Kidney (tissue), 14 donors: Measurements from ENCODE around the gene TIPRL. TPM values are rescaled to one million over a fixed set of nuclear protein-coding genes. Genes with fewer than 3 reads are reported as not detected.
"Not testable (repeated sequence)": the region's sequence is repeated elsewhere in the genome, so short reads cannot be mapped to it uniquely, and the experiment has no call there.

Experiments
- DNase-seq, 5 donors: peaks; one replicate each; pipeline ENCODE4 v3.0.0-alpha.2; 2013 to 2020
- FAIRE-seq: peaks from 2 replicates; lab custom pipeline; 2012; peaks lifted over from hg19 to GRCh38; lab: Jason Lieb, UNC
- H3K27ac ChIP-seq, 2 donors: one replicate each; pipeline ENCODE4 v1.7.0; 2013; ENCODE audit warnings: low read depth in 2 of 2, low read length in 2 of 2, inconsistent platforms in 1 of 2
- H3K27me3 ChIP-seq: one replicate; pipeline ENCODE4 v1.7.1; 2013; ENCODE audit warnings: low read length, inconsistent platforms; ENCODE audit not compliant: control insufficient read depth, insufficient read depth
- H3K36me3 ChIP-seq, 3 donors: one replicate each; pipeline versions ENCODE4 v1.7.0 to v1.7.1; 2013; ENCODE audit warnings: low read length in 3 of 3, control low read depth in 1 of 3, inconsistent platforms in 1 of 3; ENCODE audit not compliant: insufficient read depth in 3 of 3, control insufficient read depth in 2 of 3
- H3K4me1 ChIP-seq, 3 donors: one replicate each; pipeline versions ENCODE4 v1.7.0 to v1.7.1; 2013; ENCODE audit warnings: low read length in 3 of 3, inconsistent platforms in 1 of 3, low read depth in 1 of 3; ENCODE audit not compliant: control insufficient read depth in 2 of 3, insufficient read depth in 2 of 3
- H3K4me3 ChIP-seq, 3 donors: one replicate each; pipeline versions ENCODE4 v1.7.0 to v1.8.1; 2013; ENCODE audit warnings: low read length in 3 of 3, control low read depth in 1 of 3, inconsistent platforms in 1 of 3
- H3K9ac ChIP-seq, 3 donors: one replicate each; pipeline versions ENCODE4 v1.7.0 to v1.7.1; 2013; ENCODE audit warnings: low read length in 3 of 3, control low read depth in 1 of 3, inconsistent platforms in 1 of 3
- H3K9me3 ChIP-seq, 3 donors: one replicate each; pipeline versions ENCODE4 v1.7.0 to v1.7.1; 2013; ENCODE audit warnings: low read length in 3 of 3, control low read depth in 1 of 3, inconsistent platforms in 1 of 3; ENCODE audit not compliant: control insufficient read depth in 2 of 3, insufficient read depth in 1 of 3
- CTCF ChIP-seq: IDR thresholded peaks from 3 replicates; pipeline ENCODE4 v1.5.1; 2012; ENCODE audit warnings: mild to moderate bottlenecking, moderate library complexity, borderline replicate concordance; ENCODE audit not compliant: insufficient read depth; ENCODE audit errors: extremely low read depth
- intact Hi-C: fragments of 100-400 bp; cut with DNase I; formaldehyde crosslinking; loops from one replicate; pipeline ENCODE4 v1.11.1; 2022
- polyA plus RNA-seq: library from polyadenylated mRNA; stranded (reverse); fragments of 350-450 nt; fragmentation: Illumina TruSeq; extraction: RNeasy Lipid Tissue Mini Kit (QIAGEN cat#74804); gene quantifications from one replicate; pipeline ENCODE4 v1.2.3, GENCODE V29; 2014; ENCODE audit warnings: low read depth, low replicate concordance; ENCODE audit not compliant: insufficient read depth
- total RNA-seq: library from RNA; stranded (reverse); fragmentation: NEBNext Ultra II Directional; extraction: Animal tissue kit (Norgen Biotek cat#: 25700); gene quantifications from one replicate; pipeline ENCODE4 v1.2.1, GENCODE V29; 2021
- donor health status: control.
- donor health status: control.
- donor health status: control.
- donor health status: control.
- donor health status: control.
- donor health status: DM: yes; HTN: yes; CAD: no.
- donor health status: Normal renal cell carcinoma (clear cell type).

The TIPRL gene
- total and polyA plus RNA-seq, 2 donors from 2014 or later = 20.7 to 26.3 TPM

GRCh38 chr1:168151935-168152334 is 26.8 kb upstream of the TIPRL start:
- DNase-seq = no peak
- Histone ChIP-seq H3K4me3 (no peak overlapping the region), H3K27me3 (no peaks in the 10 kb centered on the region), H3K4me1 (no peaks in the 10 kb centered on the region), H3K9me3 (no peaks in the 10 kb centered on the region), H3K9ac (no peak overlapping the region), H3K27ac (no peak overlapping the region), H3K36me3 (no peaks in the 10 kb centered on the region)
- no peak for TF ChIP-seq CTCF
- intact Hi-C loops = no loop called here
- no peak for FAIRE-seq

GRCh38 chr1:168154707-168155106 is 24.1 kb upstream of the TIPRL start:
- H3K27ac ChIP-seq, H3K4me1 ChIP-seq, H3K4me3 ChIP-seq, H3K9me3 ChIP-seq, FAIRE-seq, H3K36me3 ChIP-seq, H3K27me3 ChIP-seq, DNase-seq, intact Hi-C loops, H3K9ac ChIP-seq: not testable (repeated sequence)

- intact Hi-C loops = no loop called here
- H3K9me3 ChIP-seq = peaks cover 0 to 14% (median 3%) of the 10 kb centered on the region in 3 donors
- DNase-seq (no peak), FAIRE-seq (no peak)
- no peak overlapping the region for H3K4me3 ChIP-seq
- no peaks in the 10 kb centered on the region for H3K27me3 ChIP-seq
- H3K4me1 ChIP-seq = no peaks in the 10 kb centered on the region
- H3K27ac ChIP-seq = no peak overlapping the region
- H3K9ac ChIP-seq = no peak overlapping the region
- TF ChIP-seq CTCF = no peak
- no peaks in the 10 kb centered on the region for H3K36me3 ChIP-seq
These were observed 22.9 kb upstream of the TIPRL start for GRCh38 chr1:168155910-168156309.

- Histone ChIP-seq H3K9ac (no peak overlapping the region), H3K4me3 (no peak overlapping the region), H3K4me1 (no peaks in the 10 kb centered on the region), H3K9me3 (peaks cover 0 to 14% (median 3%) of the 10 kb centered on the region in 3 donors), H3K36me3 (no peaks in the 10 kb centered on the region), H3K27me3 (no peaks in the 10 kb centered on the region), H3K27ac (no peak overlapping the region)
- no peak for TF ChIP-seq CTCF
- no peak for FAIRE-seq
- intact Hi-C loops = no loop called here
- no peak for DNase-seq
These were observed 21.1 kb upstream of the TIPRL start for GRCh38 chr1:168157638-168158037.
